AG08395 (cell line): ENCODE data around the gene TRIM9.

Source experiments
- DNase-seq: peaks from one replicate; pipeline ENCODE4 v3.0.0; 2012; ENCODE audit warnings: mixed read lengths, low spot score

The TRIM9 gene

GRCh38 chr14:51058382-51058781 is 36.5 kb downstream of the TRIM9 start:
- no peak for DNase-seq

DNA sequence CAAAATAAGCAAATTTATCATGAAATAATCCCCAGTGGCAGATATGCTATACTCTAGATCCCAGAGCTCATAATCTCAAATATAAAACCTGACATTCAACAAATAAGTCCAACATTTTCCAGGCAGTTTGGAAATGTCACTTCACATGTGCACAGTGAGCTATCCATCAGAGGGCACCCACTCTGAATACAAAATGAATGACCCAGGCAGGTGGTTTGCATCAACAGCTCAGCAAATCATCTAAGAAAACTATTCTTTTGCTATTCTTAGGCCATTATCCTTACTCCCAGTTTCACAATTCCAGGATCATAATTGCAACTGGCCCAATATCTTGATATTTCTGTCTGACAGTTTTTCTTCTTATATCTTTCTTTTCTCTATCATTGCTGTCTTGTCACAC is 38.5 kb downstream of the TRIM9 start:
- no peak for DNase-seq

GRCh38 chr14:51053157-51053556 is 41.7 kb downstream of the TRIM9 start:
- no peak for DNase-seq

GRCh38 chr14:51044961-51045360 is 49.9 kb downstream of the TRIM9 start:
- no peak for DNase-seq

DNA sequence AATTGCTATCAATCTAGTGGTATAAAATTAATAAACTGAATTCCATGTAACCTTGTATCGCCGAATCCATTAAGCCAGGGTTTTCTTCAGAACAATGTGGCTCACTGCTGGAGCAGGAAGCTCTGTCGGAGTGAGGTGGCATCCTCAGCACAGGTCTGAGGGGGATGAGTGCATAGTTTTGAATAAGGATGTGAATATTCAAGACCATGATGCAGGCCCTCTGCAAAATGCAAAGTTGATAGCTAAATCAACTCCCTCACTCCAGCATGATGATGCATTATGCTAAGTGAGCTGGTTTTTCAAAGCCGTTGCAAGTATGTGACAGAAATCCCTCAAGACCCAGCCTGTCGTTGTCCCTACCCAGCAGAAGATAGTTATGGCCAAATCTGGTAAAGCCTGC is 53.0 kb downstream of the TRIM9 start:
- DNase-seq: no peak

DNA sequence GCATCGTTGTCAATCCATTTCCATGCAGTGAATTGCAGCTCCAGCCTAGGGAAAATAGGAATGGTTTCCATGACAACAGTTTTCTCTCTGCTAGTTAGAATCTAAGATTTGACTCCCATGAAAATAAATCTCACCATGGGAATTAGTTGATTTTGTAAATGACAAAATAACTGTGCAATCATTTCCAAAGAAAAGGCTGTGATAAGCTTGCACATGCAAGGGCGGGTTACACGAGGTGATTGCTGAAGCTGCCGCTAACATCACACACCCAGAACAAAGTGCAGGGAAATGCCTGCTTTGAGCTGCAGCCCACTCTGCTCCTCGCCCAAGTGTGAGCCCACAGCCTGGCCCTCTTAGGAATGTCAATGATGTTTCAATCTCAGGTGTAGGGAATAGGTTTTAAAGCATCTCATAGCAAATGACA is 53.8 kb downstream of the TRIM9 start:
- DNase-seq: no peak

DNA sequence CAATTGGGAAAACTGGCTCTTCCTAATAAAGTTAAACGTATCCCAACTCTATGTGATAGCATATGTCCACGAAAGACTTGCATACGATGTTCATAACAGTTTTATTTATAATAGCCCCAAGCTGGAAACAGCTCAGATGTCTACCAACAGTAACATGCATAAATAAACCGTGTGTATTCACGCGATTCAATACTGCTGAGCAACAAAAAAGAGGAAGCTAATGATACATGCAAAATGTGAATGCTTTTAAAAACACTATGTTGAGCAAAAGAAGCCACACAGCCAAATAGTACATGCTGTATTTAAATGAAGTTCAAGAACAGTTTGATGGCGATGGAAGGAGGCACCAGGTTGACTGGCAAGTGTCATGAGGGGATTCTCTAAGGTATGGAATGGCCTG is 55.7 kb downstream of the TRIM9 start:
- no peak for DNase-seq

- no peak for DNase-seq
Measured at GRCh38 chr14:51035611-51036192, 59.2 kb downstream of the TRIM9 start.

- DNase-seq: no peak
Measured at GRCh38 chr14:51028851-51029754, 65.8 kb downstream of the TRIM9 start.

GRCh38 chr14:51028361-51028760 is 66.5 kb downstream of the TRIM9 start:
- no peak for DNase-seq

- DNase-seq: no peak
Measured at GRCh38 chr14:51024377-51024776, 70.5 kb downstream of the TRIM9 start.

- DNase-seq: peak; percentile 50
Measured at GRCh38 chr14:51023964-51024363, 70.9 kb downstream of the TRIM9 start.

GRCh38 chr14:51022769-51023168 is 72.1 kb downstream of the TRIM9 start:
- DNase-seq: no peak

- peak; percentile 85 for DNase-seq
Measured at GRCh38 chr14:51020024-51020710, 74.7 kb downstream of the TRIM9 start.

DNA sequence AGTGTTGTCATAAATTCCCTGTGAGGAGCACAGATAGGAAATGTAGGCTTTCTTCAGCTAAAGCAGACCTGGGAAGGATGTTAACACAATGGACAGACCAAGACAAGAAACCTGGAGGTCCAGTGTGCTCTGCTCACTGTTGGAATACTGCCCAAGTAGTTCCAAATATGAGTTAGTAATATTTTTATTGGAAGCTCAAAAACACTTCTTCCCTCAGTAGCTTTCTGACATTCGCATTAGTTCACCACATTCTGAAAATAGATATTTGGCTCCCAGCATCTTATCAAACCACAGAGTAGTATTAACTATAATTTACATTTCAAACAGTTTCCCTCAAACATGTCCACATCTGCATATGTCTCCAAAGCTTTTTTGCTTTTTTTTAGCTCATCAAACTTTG is 75.8 kb downstream of the TRIM9 start:
- DNase-seq: no peak

DNA sequence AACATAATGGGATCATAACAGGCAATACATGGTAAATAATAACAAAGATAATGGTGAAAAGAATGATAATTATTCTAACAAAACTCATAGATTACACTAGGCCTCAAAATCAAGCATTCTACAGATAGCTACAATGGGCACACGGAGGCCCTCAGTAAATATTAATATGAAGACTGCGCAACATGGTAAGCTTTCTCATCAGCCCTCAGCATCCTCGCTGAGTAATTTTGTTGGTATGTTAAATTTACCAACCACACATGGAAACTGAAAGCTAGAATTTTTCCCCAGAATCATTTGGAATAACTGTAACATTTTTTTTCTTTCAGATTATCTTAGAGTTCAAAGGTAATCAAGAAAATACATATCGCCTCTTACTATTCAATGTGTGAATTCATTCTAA is 76.4 kb downstream of the TRIM9 start:
- peak; percentile 44 for DNase-seq

- DNase-seq: no peak
Measured at GRCh38 chr14:51014625-51015024, 80.3 kb downstream of the TRIM9 start.

GRCh38 chr14:51014086-51014485 is 80.8 kb downstream of the TRIM9 start:
- DNase-seq: peak; percentile 82

DNA sequence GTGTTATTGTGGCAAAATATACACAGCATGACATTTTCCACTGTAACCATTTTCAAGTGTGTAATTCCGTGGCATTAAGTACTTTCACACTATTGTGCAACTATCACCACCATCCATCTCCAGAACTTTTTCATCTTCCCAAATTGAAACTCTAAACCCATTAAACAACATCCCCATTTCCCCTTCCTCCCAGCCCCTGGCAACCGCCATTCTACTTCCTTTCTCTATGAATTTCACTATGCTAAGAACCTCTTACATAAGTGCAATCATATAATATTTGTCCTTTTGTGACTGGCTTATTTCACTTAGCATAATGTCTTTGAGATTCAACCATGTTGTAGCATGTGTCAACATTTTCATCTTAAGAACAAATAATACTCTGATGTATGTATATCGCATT is 82.8 kb downstream of the TRIM9 start:
- no peak for DNase-seq

GRCh38 chr14:51008446-51008845 is 86.5 kb downstream of the TRIM9 start:
- DNase-seq: no peak

DNA sequence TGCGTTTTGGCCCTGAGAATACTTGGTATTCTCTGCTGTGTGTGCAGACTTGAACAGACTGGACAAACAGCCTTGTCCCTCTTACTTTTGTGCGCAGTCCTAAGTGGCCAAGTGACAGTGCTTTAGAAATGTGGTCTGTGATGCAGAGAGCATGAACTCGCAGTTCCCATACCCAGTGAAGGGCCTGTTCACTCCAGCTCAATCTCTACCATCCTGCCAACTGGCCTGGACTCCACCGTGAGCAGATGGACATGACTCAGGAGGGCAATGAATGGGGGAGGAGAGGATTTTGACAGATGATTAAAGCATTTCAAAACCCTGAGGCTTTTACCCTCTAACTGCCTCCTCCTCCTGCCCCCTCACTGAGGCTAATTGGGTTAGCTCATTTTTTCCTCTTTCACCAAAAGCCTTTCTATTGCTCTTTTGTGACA is 88.1 kb downstream of the TRIM9 start:
- peak; percentile 85 for DNase-seq

DNA sequence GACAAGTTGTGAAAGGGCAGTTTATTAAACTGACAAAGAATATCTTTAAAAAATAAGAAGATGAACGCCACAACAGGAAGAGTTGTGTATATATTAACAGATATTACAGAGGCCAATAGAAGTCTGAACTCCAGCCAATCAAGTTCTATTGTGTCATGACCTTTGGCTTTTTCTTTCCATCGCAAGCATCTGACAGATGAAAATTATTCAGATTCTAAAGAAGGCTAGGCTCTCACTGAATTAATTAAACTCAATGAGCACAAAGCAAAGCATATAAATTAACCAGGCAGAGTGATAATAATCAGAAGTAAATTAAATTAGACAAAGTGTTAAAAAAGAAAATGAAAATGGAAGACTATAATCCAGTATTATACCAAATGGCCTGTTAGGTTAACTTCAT is 88.6 kb downstream of the TRIM9 start:
- no peak for DNase-seq
